K562 (cell line): ENCODE measurements around the gene IL27RA. TPM values are rescaled to one million over a fixed set of nuclear protein-coding genes. Genes with fewer than 3 reads are reported as not detected.

ENCODE experiments used
- CBFA2T3 ChIP-seq: fragments of 450-650 bp; IDR thresholded peaks from 2 replicates; pipeline ENCODE4 v1.6.1; 2017
- ELK1 ChIP-seq: sonication (generic); formaldehyde crosslinking; IDR thresholded peaks from 2 replicates; pipeline ENCODE4 v1.8.1; 2022; ENCODE audit warnings: missing genetic modification reagents
- ESRRA ChIP-seq: fragments of 450-650 bp; IDR thresholded peaks from 2 replicates; pipeline ENCODE4 v1.6.1; 2014; ENCODE audit warnings: low read depth, mild to moderate bottlenecking, moderate library complexity, borderline replicate concordance
- ESRRB ChIP-seq: fragments of 250-450 bp; sonication (Bioruptor Pico); IDR thresholded peaks from 2 replicates; pipeline ENCODE4 v1.5.0; 2020; ENCODE audit warnings: mild to moderate bottlenecking, moderate library complexity, borderline replicate concordance
- GATAD2A ChIP-seq: fragments of 450-650 bp; IDR thresholded peaks from 2 replicates; pipeline ENCODE4 v1.6.1; 2017
- HDGF ChIP-seq: fragments of 450-650 bp; IDR thresholded peaks from 2 replicates; pipeline ENCODE4 v1.6.1; 2016
- HMG20B ChIP-seq: fragments of 250-450 bp; sonication (Bioruptor Pico); IDR thresholded peaks from 2 replicates; pipeline ENCODE4 v1.5.0; 2021; ENCODE audit warnings: mild to moderate bottlenecking
- HNRNPK ChIP-seq: fragments of 200-400 bp; formaldehyde crosslinking; IDR thresholded peaks from one replicate; pipeline ENCODE4 v1.6.1; 2018; ENCODE audit warnings: mild to moderate bottlenecking, low read depth, low read length; ENCODE audit not compliant: poor library complexity, severe bottlenecking
- LARP7 ChIP-seq: fragments of 450-650 bp; IDR thresholded peaks from 2 replicates; pipeline ENCODE4 v1.6.1; 2016
- MYNN ChIP-seq, 2 experiments: sonication (generic); formaldehyde crosslinking in 1 of 2; IDR thresholded peaks; 2 replicates each; pipeline versions ENCODE4 v1.5.0 to v1.6.1; 2016 to 2020; ENCODE audit warnings: antibody characterized with exemption in 1 of 2, missing genetic modification reagents in 1 of 2
- NELFE ChIP-seq: IDR thresholded peaks from 2 replicates; pipeline ENCODE4 v1.6.1; 2011; ENCODE audit warnings: mild to moderate bottlenecking; ENCODE audit not compliant: insufficient read depth, insufficient read length
- NFIC ChIP-seq: fragments of 450-650 bp; IDR thresholded peaks from 2 replicates; pipeline ENCODE4 v1.6.1; 2017; ENCODE audit warnings: mild to moderate bottlenecking, inconsistent platforms
- PHF20 ChIP-seq: fragments of 450-650 bp; IDR thresholded peaks from 2 replicates; pipeline ENCODE4 v1.6.1; 2018; ENCODE audit not compliant: partially characterized antibody
- POLR2H ChIP-seq: IDR thresholded peaks from 2 replicates; pipeline ENCODE4 v1.6.1; 2016; ENCODE audit warnings: missing genetic modification characterization, low read depth, mild to moderate bottlenecking, control low read depth, missing compliant biosample characterization, moderate library complexity
- RCOR1 ChIP-seq, 2 experiments: IDR thresholded peaks; 2 replicates each; pipeline ENCODE4 v1.6.1; 2012; ENCODE audit warnings: low read depth in 2 of 2, low read length in 2 of 2, borderline replicate concordance in 1 of 2, improper control_type of control experiment in 1 of 2
- RFX5 ChIP-seq: IDR thresholded peaks from 2 replicates; pipeline ENCODE4 v1.6.1; 2011; ENCODE audit warnings: low read depth, mild to moderate bottlenecking, improper control_type of control experiment, low read length
- SFPQ ChIP-seq: fragments of 200-400 bp; formaldehyde crosslinking; IDR thresholded peaks from 2 replicates; pipeline ENCODE4 v1.6.1; 2017; ENCODE audit warnings: mild to moderate bottlenecking, low read depth, low read length, moderate library complexity
- TARDBP ChIP-seq: fragments of 450-650 bp; IDR thresholded peaks from 2 replicates; pipeline ENCODE4 v1.6.1; 2016
- TFAM ChIP-seq: fragments of 250-450 bp; sonication (Bioruptor Pico); conservative IDR thresholded peaks from 2 replicates; pipeline ENCODE4 v1.5.0; 2021; ENCODE audit warnings: mild to moderate bottlenecking, moderate library complexity
- ZNF384 ChIP-seq: IDR thresholded peaks from 2 replicates; pipeline ENCODE4 v1.6.1; 2012; ENCODE audit warnings: low read depth, low read length, improper control_type of control experiment
- ZNF785 ChIP-seq: fragments of 250-450 bp; sonication (Bioruptor Pico); IDR thresholded peaks from 2 replicates; pipeline ENCODE4 v1.4.0; 2020; ENCODE audit warnings: mild to moderate bottlenecking
- ZNF830 ChIP-seq: fragments of 250-450 bp; sonication (Bioruptor Pico); IDR thresholded peaks from 2 replicates; pipeline ENCODE4 v1.5.0; 2021; ENCODE audit warnings: mild to moderate bottlenecking
- polyA plus RNA-seq, 8 experiments: library from polyadenylated mRNA; depleted of rRNA in 4 of 8; stranded (reverse) in 5 of 8; unstranded in 3 of 8; fragments of >200 nt; fragmentation: Nextera tagmentation in 2 of 8; fragmentation: Illumina TruSeq in 1 of 8; extraction: Ambion mirVana in 2 of 8; extraction: Trizol in 1 of 8; gene quantifications; 2 replicates each; pipeline versions ENCODE4 v1.2.1 to v1.2.3, GENCODE V29; 2011 to 2014; ENCODE audit warnings: inconsistent platforms in 1 of 8, missing spikeins in 1 of 8
- total RNA-seq, 7 experiments: library from RNA; depleted of rRNA in 6 of 7; stranded (reverse); fragments of >200 nt in 6 of 7; fragmentation: Illumina TruSeq in 2 of 7; extraction: Trizol in 2 of 7; gene quantifications; 2 replicates each; pipeline versions ENCODE4 v1.2.1 to v1.2.3, GENCODE V29; 2011 to 2021; ENCODE audit warnings: low replicate concordance in 1 of 7
- TF ChIP-seq, protein P1 (sequence below): sonication (generic); formaldehyde crosslinking; IDR thresholded peaks from 2 replicates; pipeline ENCODE4 v1.8.0; 2022; ENCODE audit warnings: missing genetic modification reagents, mild to moderate bottlenecking, borderline replicate concordance
- TF ChIP-seq, protein P2 (sequence below): fragments of 250-450 bp; sonication (Bioruptor Pico); IDR thresholded peaks from 2 replicates; pipeline ENCODE4 v1.4.0; 2020; ENCODE audit warnings: mild to moderate bottlenecking, moderate library complexity

Gene IL27RA
- total and polyA plus RNA-seq, 9 of the 15 experiments (the other 6 are each of a cell fraction or from before 2014, with no cell fraction given) = 1.9 to 15.9 (median 12.0) TPM

DNA sequence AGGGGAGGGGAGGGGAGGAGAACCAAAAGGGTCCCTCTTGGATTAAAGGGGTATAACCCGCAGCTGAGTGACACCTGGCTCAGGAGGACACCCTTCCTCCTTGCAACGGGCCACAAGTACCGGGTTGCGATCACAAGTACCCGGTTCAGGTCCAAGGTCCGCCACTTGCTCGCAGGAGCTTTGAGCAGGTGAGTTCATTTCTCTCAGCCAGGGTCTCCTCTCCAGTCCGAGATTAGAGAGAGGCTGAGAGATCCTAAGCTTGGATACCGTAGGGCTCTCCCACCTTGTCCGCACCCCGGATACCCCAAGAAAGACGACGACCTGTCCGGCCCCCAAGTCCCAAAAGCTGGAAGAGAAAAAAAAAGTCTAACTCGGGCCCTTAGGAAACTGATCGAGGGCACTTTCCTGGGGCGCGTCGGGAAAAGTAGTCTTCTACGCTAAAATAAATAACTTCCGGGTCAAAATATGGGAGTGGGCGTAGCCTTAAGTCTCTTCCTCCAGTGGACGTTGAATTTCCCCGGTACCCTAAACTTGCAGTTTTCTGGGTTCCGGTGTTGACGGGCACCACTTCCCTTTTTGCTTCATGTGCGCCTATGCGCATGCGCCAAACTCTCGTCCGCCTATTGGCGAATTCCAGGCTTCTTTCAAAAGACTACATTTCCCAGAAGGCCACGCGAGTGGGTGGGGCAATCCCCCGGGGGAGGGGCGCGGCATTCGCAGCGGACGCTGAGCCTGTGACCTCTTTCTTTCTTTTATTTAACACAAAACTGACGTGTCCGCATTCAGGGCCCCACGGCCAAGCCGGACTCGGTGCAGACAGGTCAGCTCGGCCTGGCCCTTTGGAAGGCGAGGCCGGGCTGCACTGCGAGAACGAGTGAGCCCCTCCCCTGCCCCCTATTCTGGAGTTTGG is 49.6 kb downstream of the IL27RA start (continued):
- TF ChIP-seq ELK1 (CRISPR knock-in tag) = no peak
- no peak for TF ChIP-seq LARP7
- no peak for TF ChIP-seq ZNF785 (CRISPR knock-in tag)
- no peak; a peak in 1 of 4 replicates for TF ChIP-seq RCOR1 (IDR thresholded peaks at IDR 0.05; ENCODE audit: borderline replicate concordance in 1 of 2, low read depth in 2 of 2, low read length in 2 of 2)
- no peak for TF ChIP-seq ESRRA
- TF ChIP-seq TARDBP = no peak
- no peak for TF ChIP-seq TFAM (CRISPR knock-in tag)
- TF ChIP-seq PHF20 = peak; percentile 16
- no peak for TF ChIP-seq NFIC
- peak; percentile 73 for TF ChIP-seq ZNF384
- TF ChIP-seq RFX5 = no peak
- no peak for TF ChIP-seq ESRRB (CRISPR knock-in tag)
- no peak for TF ChIP-seq GATAD2A
- TF ChIP-seq, protein P1, sequence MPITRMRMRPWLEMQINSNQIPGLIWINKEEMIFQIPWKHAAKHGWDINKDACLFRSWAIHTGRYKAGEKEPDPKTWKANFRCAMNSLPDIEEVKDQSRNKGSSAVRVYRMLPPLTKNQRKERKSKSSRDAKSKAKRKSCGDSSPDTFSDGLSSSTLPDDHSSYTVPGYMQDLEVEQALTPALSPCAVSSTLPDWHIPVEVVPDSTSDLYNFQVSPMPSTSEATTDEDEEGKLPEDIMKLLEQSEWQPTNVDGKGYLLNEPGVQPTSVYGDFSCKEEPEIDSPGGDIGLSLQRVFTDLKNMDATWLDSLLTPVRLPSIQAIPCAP (CRISPR knock-in tag) = no peak
- no peak for TF ChIP-seq NELFE
- TF ChIP-seq HNRNPK = no peak
- no peak for TF ChIP-seq SFPQ
- TF ChIP-seq ZNF830 (CRISPR knock-in tag) = 0 out of 2 replicates have a peak, but pooled peaks have one; percentile 29
- TF ChIP-seq, protein P2, sequence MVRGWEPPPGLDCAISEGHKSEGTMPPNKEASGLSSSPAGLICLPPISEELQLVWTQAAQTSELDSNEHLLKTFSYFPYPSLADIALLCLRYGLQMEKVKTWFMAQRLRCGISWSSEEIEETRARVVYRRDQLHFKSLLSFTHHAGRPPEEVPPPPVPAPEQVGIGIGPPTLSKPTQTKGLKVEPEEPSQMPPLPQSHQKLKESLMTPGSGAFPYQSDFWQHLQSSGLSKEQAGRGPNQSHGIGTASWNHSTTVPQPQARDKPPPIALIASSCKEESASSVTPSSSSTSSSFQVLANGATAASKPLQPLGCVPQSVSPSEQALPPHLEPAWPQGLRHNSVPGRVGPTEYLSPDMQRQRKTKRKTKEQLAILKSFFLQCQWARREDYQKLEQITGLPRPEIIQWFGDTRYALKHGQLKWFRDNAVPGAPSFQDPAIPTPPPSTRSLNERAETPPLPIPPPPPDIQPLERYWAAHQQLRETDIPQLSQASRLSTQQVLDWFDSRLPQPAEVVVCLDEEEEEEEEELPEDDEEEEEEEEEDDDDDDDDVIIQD (CRISPR knock-in tag) = no peak
- no peak for TF ChIP-seq CBFA2T3
- no peak for TF ChIP-seq HMG20B (CRISPR knock-in tag)
- no peak for TF ChIP-seq HDGF
- peak; percentile 82 for TF ChIP-seq POLR2H (tag)
- no peak for TF ChIP-seq MYNN (IDR thresholded peaks at IDR 0.05)
- no peak for TF ChIP-seq MYNN (CRISPR knock-in tag; IDR thresholded peaks at IDR 0.05)
